ENCODE results near the gene TP53TG3B.
"Not testable (repeated sequence)": the region's sequence is repeated elsewhere in the genome, so short reads cannot be mapped to it uniquely, and the experiment has no call there.

The TP53TG3B gene

GRCh38 chr16:33360541-33360940 lies at the start of gene TP53TG3B:
TP53TG3B (plus strand) TSS chr16:33360841; CDS start chr16:33360909, 68 bp downstream.
- not testable (repeated sequence) for DNase-seq

GRCh38 chr16:33336226-33337012 lies 24.2 kb upstream of the TP53TG3B start:
- not testable (repeated sequence) for DNase-seq

GRCh38 chr16:33337627-33338542 lies 22.8 kb upstream of the TP53TG3B start:
- DNase-seq, result not testable (repeated sequence)

- not testable (repeated sequence) for DNase-seq
These were observed 22.1 kb upstream of the TP53TG3B start for GRCh38 chr16:33338543-33338951.

- not testable (repeated sequence) for DNase-seq
These were observed 21.3 kb upstream of the TP53TG3B start for GRCh38 chr16:33339093-33340061.

Data from amygdala (tissue), 56 donors.